Subcutaneous adipose tissue (tissue), 4 donors: ENCODE data around the gene RNF13. TPM values are rescaled to one million over a fixed set of nuclear protein-coding genes. Genes with fewer than 3 reads are reported as not detected.

ENCODE experiments used
- total RNA-seq, 4 donors: library from RNA; depleted of rRNA; stranded (reverse); fragments of >200 nt; gene quantifications; one replicate each; pipeline ENCODE4 v1.1.0, GENCODE V29; 2016
- TF ChIP-seq, protein P1 (sequence below): fragments of 450-650 bp; IDR thresholded peaks from one replicate; pipeline ENCODE4 v1.5.1; 2016; ENCODE audit warnings: low read depth, mild to moderate bottlenecking, control low read depth, antibody characterized with exemption, moderate library complexity

Gene RNF13
- total RNA-seq, 4 donors from 2014 or later: 81.0 to 188 (median 128) TPM

GRCh38 chr3:149947231-149947630 lies 134.2 kb downstream of the RNF13 start:
- TF ChIP-seq, protein P1, sequence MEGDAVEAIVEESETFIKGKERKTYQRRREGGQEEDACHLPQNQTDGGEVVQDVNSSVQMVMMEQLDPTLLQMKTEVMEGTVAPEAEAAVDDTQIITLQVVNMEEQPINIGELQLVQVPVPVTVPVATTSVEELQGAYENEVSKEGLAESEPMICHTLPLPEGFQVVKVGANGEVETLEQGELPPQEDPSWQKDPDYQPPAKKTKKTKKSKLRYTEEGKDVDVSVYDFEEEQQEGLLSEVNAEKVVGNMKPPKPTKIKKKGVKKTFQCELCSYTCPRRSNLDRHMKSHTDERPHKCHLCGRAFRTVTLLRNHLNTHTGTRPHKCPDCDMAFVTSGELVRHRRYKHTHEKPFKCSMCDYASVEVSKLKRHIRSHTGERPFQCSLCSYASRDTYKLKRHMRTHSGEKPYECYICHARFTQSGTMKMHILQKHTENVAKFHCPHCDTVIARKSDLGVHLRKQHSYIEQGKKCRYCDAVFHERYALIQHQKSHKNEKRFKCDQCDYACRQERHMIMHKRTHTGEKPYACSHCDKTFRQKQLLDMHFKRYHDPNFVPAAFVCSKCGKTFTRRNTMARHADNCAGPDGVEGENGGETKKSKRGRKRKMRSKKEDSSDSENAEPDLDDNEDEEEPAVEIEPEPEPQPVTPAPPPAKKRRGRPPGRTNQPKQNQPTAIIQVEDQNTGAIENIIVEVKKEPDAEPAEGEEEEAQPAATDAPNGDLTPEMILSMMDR: no peak

DNA sequence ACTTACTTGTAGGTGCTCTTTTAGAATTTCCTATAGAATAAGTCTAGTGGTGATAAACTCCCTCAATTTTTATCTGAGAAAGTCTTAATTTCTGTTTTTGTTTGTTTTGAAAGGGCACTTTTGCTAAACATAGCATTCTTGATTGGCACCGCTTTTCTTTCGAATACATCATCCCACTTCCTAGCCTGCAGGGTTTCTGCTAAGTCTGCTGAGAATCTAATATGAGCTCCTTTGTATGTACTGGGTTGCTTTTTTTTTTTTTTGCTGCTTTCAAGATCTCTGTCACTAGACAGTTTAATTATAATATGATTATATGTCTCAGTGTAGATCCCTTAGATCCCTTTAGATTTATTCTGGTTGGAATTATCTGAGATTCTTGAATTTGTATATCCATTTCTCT lies 136.2 kb downstream of the RNF13 start:
- TF ChIP-seq, protein P1: no peak

GRCh38 chr3:149954812-149955211 lies 141.8 kb downstream of the RNF13 start:
- TF ChIP-seq, protein P1: no peak

DNA sequence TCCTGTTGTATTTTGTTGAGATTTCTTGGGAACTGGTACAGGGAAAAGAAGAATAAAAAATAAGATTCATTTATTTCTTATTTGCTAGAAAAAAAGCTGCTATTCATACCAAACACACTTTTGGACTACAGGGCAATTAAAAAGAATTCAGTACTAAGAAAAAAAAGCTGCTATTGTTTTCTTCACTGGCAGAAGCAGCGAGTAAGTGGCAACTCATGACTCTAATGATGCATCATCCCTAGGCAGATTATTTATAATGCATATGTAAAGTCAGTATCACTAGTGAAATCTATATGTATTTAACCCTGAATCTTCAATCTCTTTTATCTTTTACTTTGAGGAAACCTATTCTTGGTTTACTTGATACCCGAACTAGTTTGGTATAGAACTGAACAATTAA lies 142.4 kb downstream of the RNF13 start:
- TF ChIP-seq, protein P1: no peak

- TF ChIP-seq, protein P1: no peak
Measured at GRCh38 chr3:149957361-149958125, 144.5 kb downstream of the RNF13 start.

- TF ChIP-seq, protein P1: no peak
Measured at GRCh38 chr3:149958171-149958796, 145.3 kb downstream of the RNF13 start.

GRCh38 chr3:149959443-149959842 lies 146.4 kb downstream of the RNF13 start:
- TF ChIP-seq, protein P1: no peak
